ENCODE measurements around the gene GPC5. TPM values are rescaled to one million over a fixed set of nuclear protein-coding genes. Genes with fewer than 3 reads are reported as not detected.

GPC5 gene
- total RNA-seq, 1 experiment from 2014 or later: 0.26 TPM

- ATAC-seq (no peak), DNase-seq (ENCODE audit: low read depth, low spot score) (no peak)
- no peaks in the 10 kb centered on the region for H3K4me1 ChIP-seq (ENCODE audit: control insufficient read depth, insufficient read depth, low read length)
- TF ChIP-seq, protein P1, sequence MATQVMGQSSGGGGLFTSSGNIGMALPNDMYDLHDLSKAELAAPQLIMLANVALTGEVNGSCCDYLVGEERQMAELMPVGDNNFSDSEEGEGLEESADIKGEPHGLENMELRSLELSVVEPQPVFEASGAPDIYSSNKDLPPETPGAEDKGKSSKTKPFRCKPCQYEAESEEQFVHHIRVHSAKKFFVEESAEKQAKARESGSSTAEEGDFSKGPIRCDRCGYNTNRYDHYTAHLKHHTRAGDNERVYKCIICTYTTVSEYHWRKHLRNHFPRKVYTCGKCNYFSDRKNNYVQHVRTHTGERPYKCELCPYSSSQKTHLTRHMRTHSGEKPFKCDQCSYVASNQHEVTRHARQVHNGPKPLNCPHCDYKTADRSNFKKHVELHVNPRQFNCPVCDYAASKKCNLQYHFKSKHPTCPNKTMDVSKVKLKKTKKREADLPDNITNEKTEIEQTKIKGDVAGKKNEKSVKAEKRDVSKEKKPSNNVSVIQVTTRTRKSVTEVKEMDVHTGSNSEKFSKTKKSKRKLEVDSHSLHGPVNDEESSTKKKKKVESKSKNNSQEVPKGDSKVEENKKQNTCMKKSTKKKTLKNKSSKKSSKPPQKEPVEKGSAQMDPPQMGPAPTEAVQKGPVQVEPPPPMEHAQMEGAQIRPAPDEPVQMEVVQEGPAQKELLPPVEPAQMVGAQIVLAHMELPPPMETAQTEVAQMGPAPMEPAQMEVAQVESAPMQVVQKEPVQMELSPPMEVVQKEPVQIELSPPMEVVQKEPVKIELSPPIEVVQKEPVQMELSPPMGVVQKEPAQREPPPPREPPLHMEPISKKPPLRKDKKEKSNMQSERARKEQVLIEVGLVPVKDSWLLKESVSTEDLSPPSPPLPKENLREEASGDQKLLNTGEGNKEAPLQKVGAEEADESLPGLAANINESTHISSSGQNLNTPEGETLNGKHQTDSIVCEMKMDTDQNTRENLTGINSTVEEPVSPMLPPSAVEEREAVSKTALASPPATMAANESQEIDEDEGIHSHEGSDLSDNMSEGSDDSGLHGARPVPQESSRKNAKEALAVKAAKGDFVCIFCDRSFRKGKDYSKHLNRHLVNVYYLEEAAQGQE (IDR thresholded peaks at IDR 0.05; ENCODE audit: insufficient read depth in 1 of 2, low read depth in 2 of 2, low read length in 1 of 2): no peak
- TF ChIP-seq SIN3A (IDR thresholded peaks at IDR 0.05; ENCODE audit: borderline replicate concordance, insufficient read depth, low read depth, low read length) (no peak), TCF7L2 (IDR thresholded peaks at IDR 0.05; ENCODE audit: low read depth, low read length) (no peak), POLR2AphosphoS5 (IDR thresholded peaks at IDR 0.05; ENCODE audit: low read depth, low read length) (no peak)
- TF ChIP-seq, protein P2, sequence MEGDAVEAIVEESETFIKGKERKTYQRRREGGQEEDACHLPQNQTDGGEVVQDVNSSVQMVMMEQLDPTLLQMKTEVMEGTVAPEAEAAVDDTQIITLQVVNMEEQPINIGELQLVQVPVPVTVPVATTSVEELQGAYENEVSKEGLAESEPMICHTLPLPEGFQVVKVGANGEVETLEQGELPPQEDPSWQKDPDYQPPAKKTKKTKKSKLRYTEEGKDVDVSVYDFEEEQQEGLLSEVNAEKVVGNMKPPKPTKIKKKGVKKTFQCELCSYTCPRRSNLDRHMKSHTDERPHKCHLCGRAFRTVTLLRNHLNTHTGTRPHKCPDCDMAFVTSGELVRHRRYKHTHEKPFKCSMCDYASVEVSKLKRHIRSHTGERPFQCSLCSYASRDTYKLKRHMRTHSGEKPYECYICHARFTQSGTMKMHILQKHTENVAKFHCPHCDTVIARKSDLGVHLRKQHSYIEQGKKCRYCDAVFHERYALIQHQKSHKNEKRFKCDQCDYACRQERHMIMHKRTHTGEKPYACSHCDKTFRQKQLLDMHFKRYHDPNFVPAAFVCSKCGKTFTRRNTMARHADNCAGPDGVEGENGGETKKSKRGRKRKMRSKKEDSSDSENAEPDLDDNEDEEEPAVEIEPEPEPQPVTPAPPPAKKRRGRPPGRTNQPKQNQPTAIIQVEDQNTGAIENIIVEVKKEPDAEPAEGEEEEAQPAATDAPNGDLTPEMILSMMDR (IDR thresholded peaks at IDR 0.05): no peak
- no peaks in the 10 kb centered on the region for H3K36me3 ChIP-seq (ENCODE audit: control insufficient read depth, insufficient read depth, low read length)
- no peak overlapping the region for H3K27ac ChIP-seq (ENCODE audit: low read length)
- BruUV-seq (replicated peaks): no TSS peak
- CTCF ChIA-PET: no interaction called here
- in situ Hi-C loops (cut with HindIII; ENCODE audit: low pct_unique_long_range_greater_than_20kb, low sequenced_read_pairs): no loop called here
- no peaks in the 10 kb centered on the region for H3K27me3 ChIP-seq (ENCODE audit: control insufficient read depth, insufficient read depth, low read length)
- no peaks in the 10 kb centered on the region for H3K9me3 ChIP-seq (ENCODE audit: control insufficient read depth, insufficient read depth, low read depth, low read length)
- intact Hi-C loops (cut with micrococcal nuclease; ENCODE audit: unreplicated experiment): no loop called here
- POLR2A ChIA-PET: no interaction called here
- H3K4me3 ChIP-seq (ENCODE audit: low read depth in 2 of 2, low read length in 2 of 2): no peak overlapping the region
These were observed 202.9 kb downstream of the GPC5 start for GRCh38 chr13:91601273-91601672.

- ChIA-PET CTCF (no interaction called here), POLR2A (no interaction called here)
- no peaks in the 10 kb centered on the region for H3K36me3 ChIP-seq (ENCODE audit: control insufficient read depth, insufficient read depth, low read length)
- in situ Hi-C loops (cut with HindIII; ENCODE audit: low pct_unique_long_range_greater_than_20kb, low sequenced_read_pairs): no loop called here
- H3K4me1 ChIP-seq (ENCODE audit: control insufficient read depth, insufficient read depth, low read length): no peaks in the 10 kb centered on the region
- no TSS peak for BruUV-seq (replicated peaks)
- no peak overlapping the region for H3K27ac ChIP-seq (ENCODE audit: low read length)
- no peak for TF ChIP-seq TCF7L2 (IDR thresholded peaks at IDR 0.05; ENCODE audit: low read depth, low read length)
- no peak for TF ChIP-seq SIN3A (IDR thresholded peaks at IDR 0.05; ENCODE audit: borderline replicate concordance, insufficient read depth, low read depth, low read length)
- TF ChIP-seq POLR2AphosphoS5 (IDR thresholded peaks at IDR 0.05; ENCODE audit: low read depth, low read length): no peak
- ATAC-seq: no peak
- no peak for DNase-seq (ENCODE audit: low read depth, low spot score)
- H3K9me3 ChIP-seq (ENCODE audit: control insufficient read depth, insufficient read depth, low read depth, low read length): no peaks in the 10 kb centered on the region
- no peaks in the 10 kb centered on the region for H3K27me3 ChIP-seq (ENCODE audit: control insufficient read depth, insufficient read depth, low read length)
- intact Hi-C loops (cut with micrococcal nuclease; ENCODE audit: unreplicated experiment): no loop called here
- no peak overlapping the region for H3K4me3 ChIP-seq (ENCODE audit: low read depth in 2 of 2, low read length in 2 of 2)
These were observed 203.4 kb downstream of the GPC5 start for GRCh38 chr13:91601807-91602206.

GRCh38 chr13:91609353-91609752 is 210.9 kb downstream of the GPC5 start:
- ChIA-PET CTCF (no interaction called here), POLR2A (no interaction called here)
- Histone ChIP-seq H3K4me3 (ENCODE audit: low read depth in 2 of 2, low read length in 2 of 2) (no peak overlapping the region), H3K9me3 (ENCODE audit: control insufficient read depth, insufficient read depth, low read depth, low read length) (no peaks in the 10 kb centered on the region), H3K27me3 (ENCODE audit: control insufficient read depth, insufficient read depth, low read length) (no peaks in the 10 kb centered on the region), H3K27ac (ENCODE audit: low read length) (no peak overlapping the region), H3K36me3 (ENCODE audit: control insufficient read depth, insufficient read depth, low read length) (no peaks in the 10 kb centered on the region), H3K4me1 (ENCODE audit: control insufficient read depth, insufficient read depth, low read length) (no peaks in the 10 kb centered on the region)
- DNase-seq (ENCODE audit: low read depth, low spot score) (no peak), ATAC-seq (no peak)
- in situ Hi-C loops (cut with HindIII; ENCODE audit: low pct_unique_long_range_greater_than_20kb, low sequenced_read_pairs): no loop called here
- BruUV-seq (replicated peaks): no TSS peak
- intact Hi-C loops (cut with micrococcal nuclease; ENCODE audit: unreplicated experiment): no loop called here
- TF ChIP-seq SIN3A (IDR thresholded peaks at IDR 0.05; ENCODE audit: borderline replicate concordance, insufficient read depth, low read depth, low read length): no peak
- TF ChIP-seq, protein P1 (IDR thresholded peaks at IDR 0.05; ENCODE audit: insufficient read depth in 1 of 2, low read depth in 2 of 2, low read length in 1 of 2): no peak
- TF ChIP-seq POLR2AphosphoS5 (IDR thresholded peaks at IDR 0.05; ENCODE audit: low read depth, low read length): no peak
- TF ChIP-seq, protein P2 (IDR thresholded peaks at IDR 0.05): no peak
- no peak for TF ChIP-seq TCF7L2 (IDR thresholded peaks at IDR 0.05; ENCODE audit: low read depth, low read length)
